Fibroblast of the conjunctiva (primary cell): Measurements from ENCODE around the gene OR2D3.
"Not testable (repeated sequence)": the region's sequence is repeated elsewhere in the genome, so short reads cannot be mapped to it uniquely, and the experiment has no call there.

Experiments
- DNase-seq: peaks from one replicate; pipeline ENCODE4 v3.0.0-alpha.2; 2010; ENCODE audit warnings: low read depth

The OR2D3 gene, protein sequence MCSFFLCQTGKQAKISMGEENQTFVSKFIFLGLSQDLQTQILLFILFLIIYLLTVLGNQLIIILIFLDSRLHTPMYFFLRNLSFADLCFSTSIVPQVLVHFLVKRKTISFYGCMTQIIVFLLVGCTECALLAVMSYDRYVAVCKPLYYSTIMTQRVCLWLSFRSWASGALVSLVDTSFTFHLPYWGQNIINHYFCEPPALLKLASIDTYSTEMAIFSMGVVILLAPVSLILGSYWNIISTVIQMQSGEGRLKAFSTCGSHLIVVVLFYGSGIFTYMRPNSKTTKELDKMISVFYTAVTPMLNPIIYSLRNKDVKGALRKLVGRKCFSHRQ

DNA sequence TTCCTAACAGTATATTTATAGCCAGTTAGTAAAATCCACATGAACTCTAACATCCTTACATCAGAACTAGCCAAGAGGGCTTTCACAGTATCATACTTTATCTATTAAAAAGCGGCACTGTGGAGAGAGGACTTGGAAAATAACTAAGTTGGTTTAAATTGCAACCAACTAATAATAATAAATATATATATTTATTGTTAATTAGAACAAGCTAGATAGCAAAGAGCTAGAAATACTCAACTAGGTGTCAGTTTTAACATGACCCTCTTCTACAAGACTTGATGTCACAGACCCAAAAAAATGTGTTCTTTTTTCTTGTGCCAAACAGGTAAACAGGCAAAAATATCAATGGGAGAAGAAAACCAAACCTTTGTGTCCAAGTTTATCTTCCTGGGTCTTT lies at the start of gene OR2D3:
TSS of gene OR2D3 (plus strand) at position 301 of the 400 bp plus-strand sequence. CDS start at position 301, 0 bp downstream.
- DNase-seq: no peak

DNA sequence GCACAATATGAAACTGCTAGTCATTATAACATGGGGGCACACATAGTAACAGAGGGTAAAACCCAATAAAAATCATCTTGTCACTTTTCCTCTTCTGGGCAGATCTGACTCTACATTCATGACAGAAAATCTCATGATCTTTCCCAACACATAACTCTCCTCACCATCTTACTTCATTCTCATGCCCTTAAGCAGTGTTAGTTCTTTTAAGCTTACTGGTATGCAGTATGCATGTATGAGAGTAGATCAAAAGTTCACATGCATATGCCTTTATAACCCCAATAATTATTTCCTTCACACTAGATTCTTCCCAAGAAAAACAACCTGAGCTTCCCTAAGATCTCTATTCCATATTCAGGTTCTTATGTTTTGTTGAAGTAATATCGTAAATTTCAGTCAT lies 49.5 kb upstream of the OR2D3 start:
- DNase-seq: no peak

DNA sequence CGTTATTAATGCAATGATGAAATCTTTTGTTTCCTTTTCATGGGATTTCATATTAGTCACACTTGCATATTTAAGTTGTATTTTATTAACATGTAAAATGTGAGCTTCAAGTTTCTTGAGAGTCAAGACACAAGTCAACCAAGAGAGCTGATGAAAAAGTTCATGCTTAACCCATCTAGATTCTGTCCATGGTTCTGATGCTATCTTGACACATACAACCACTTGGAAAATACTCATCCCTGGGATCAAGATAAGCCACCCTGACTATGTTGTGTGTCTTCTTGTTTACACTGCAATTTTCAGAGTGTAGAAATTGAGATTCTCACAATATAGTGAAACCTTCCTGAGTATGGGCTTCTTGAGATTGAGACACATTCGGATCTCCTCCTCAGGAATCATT lies 45.0 kb upstream of the OR2D3 start:
- DNase-seq: no peak

DNA sequence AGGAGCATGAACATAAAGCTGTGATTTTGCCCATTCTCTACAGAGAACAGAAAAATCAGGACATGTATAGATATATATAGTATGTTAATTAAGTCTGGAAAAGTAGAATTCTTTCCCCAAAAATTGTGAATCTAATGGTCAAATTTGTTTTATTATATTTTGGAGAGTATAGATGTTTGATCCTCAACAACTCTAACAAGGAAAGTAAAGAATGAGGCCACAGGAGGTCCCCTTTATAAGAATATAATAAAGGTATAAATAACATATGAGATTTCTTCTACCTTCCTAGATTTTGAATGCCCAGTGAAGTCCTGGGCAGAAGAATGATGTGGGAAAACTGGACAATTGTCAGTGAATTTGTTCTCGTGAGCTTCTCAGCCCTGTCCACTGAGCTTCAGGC lies 44.5 kb upstream of the OR2D3 start, which contains the start of gene OR10A4:
TSS of gene OR10A4 (plus strand) at position 301 of the 400 bp plus-strand sequence. CDS start at position 324, 23 bp downstream.
- DNase-seq: no peak

DNA sequence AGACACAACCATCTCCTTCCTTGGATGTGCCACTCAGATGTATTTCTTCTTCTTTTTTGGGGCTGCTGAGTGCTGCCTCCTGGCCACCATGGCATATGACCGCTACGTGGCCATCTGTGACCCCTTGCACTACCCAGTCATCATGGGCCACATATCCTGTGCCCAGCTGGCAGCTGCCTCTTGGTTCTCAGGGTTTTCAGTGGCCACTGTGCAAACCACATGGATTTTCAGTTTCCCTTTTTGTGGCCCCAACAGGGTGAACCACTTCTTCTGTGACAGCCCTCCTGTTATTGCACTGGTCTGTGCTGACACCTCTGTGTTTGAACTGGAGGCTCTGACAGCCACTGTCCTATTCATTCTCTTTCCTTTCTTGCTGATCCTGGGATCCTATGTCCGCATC lies 43.9 kb upstream of the OR2D3 start:
- DNase-seq: no peak

DNA sequence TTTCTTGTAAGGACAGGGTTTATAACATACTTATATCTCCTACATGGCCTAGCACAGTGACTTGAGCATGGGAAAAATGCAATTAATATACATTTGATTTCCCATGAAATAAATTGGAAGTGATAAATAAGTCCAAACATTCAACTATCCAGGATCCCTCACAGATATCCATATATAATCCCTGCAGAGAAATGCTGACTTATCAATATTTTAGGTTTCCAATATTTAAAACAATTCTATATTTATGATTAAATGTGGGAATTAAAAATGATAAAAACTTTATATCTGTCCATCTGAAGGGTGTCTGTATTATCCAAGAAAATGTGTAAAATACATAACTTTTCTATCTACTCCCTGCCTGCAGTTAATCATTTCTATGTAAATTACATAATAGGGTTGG lies 38.1 kb upstream of the OR2D3 start:
- no peak for DNase-seq

DNA sequence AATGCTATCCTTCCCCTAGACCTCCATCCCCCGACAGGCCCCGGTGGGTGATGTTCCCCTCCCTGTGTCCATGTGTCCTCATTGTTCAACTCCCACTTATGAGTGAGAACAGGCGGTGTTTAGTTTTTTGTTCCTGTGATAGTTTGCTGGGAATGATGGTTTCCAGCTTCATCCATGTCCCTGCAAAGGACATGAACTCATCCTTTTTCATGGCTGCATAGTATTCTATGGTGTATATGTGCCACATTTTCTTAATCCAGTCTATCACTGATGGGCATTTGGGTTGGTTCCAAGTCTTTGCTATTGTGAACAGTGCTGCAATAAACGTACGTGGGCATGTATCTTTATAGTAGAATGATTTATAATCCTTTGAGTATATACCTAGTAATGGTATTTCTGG lies 33.1 kb upstream of the OR2D3 start:
- not testable (repeated sequence) for DNase-seq

DNA sequence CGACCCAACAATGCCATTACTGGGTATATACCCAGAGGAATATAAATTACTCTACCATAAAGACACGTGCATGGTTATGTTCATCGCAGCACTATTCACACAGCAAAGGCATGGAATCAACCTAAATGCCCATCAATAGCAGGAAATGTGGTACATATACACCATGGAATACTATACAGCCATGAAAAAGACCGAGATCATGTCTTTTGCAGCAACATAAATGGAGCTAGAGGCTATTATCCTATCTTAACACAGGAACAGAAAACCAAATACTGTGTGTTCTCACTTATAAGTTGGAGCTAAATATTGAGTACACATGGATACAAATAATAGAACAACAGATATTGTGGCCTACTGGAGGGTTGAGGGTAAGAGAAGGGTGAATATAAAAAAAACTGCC lies 32.0 kb upstream of the OR2D3 start:
- DNase-seq: no peak

DNA sequence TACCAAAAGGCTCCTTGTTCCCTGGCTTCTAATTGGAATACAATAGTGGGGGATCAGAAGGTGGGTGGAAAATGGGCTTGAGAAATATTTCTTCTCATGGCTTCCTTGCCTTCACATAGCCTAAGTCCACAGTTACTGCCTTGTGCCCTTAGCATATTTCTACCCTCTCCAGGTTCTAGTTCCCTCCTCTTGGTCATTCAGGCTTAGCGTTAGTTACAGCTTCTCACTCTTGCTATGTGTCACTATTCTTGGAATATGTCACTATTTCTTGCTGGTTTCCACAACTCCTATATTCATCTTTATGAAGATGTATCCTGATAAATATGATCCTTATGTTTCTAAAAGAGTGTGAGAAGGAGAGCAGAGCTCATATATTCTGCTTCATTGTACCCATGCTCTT lies 31.0 kb upstream of the OR2D3 start:
- DNase-seq: no peak

DNA sequence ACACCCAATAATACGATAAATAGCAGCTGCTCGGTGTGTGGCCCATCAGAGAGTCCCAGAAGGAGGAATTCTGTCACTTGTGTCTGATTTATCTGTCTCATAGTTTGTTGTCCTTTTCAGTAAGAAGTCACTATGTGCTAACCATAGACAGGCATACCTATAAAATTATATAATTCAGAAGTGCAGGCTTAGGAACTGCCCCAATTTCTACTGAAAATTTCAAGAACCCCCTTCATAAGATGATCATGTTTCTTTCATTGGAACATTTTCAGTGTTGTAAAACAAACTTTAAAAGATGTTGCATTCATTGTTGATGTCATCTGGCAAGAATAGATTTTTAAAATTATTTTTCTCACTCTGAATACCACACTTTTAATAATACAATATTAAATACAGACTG lies 28.4 kb upstream of the OR2D3 start, which contains the start of gene OR2D2:
TSS of gene OR2D2 (minus strand) at position 101 of the 400 bp plus-strand sequence. CDS start at position 101, 0 bp downstream.
- no peak for DNase-seq

DNA sequence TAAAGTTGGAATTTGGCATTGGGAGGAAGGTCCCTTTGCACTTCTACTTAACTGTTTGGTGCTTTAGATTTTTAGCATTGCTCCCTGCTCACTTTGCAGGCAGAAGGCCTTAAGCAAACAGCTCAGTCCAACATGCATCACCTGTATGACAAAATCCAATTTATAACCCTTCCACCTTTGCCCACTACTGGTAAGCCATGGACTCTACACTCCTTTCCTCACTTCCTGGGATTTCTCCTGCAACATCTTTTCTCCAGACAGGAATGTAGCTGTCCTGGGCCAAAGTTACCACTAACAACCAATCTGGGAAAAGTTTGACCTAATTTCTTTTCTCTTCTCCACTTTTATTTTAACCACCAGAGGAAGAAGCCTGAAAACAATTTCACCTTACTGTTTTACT lies 26.7 kb upstream of the OR2D3 start:
- no peak for DNase-seq

DNA sequence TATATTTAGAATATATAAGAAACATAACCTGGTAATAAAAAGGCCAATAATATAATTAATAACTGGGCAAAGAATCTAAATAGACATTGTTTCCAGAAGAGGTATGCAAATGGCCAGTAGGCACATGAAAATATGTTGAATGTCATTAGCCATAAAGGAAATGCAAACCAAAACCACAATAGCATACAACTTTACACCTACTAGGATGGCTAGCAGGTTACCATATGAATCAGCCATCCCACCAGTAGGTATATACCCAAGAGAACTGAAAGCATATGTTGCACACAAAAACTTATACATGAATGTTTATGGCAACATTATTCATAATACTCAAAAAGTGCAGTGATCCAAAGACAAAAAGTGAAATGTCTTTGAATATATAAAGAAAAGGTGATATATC lies 25.8 kb upstream of the OR2D3 start:
- DNase-seq: no peak

DNA sequence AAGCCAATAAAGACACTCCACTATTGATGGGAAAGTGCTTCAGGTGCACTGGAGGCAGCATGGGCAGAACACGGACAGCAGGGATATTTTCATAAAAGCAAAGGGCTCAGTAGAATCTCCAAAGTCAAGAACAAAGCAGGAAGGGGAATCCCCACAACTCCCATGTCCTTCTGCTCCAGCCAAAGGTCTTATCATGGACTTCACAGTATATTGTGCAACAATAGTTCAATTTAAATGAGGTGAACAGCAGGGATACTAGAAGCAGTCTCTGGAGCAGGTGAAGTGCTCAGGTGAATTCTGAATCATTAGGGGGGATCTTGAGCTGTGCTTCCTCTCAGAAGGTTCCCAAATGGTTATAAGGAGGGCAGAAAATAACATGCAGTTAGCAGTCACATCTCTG lies 21.9 kb upstream of the OR2D3 start:
- DNase-seq: no peak

DNA sequence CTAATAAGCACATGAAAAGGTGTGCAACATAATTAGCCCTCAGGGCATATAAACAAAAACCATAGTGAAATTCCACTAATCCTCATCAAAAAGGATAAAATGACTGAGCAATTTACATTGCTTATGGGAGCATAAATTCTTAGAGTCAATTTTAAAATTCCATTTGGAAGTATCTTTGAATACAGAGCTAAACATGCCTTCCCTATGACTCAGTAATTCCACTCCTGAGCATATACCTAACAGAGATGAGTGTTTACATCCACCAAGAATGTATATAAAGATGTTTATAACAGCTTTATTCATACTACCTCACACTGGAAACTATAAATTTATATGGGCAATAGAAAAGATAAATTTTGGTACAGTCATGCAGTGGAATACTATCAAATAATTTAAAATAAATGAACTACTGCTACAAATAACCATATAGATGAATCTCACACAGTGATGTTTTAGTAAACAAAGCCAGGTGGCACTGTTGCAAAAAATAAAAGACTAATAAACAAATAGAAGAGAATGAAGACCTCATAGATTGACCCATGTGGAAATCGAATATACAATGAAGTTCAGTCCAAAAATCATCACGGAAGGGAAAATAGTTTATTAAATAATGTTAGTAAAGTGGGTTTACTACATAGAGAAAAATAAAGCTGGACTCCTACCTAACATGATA lies 20.3 kb upstream of the OR2D3 start:
- DNase-seq: no peak

DNA sequence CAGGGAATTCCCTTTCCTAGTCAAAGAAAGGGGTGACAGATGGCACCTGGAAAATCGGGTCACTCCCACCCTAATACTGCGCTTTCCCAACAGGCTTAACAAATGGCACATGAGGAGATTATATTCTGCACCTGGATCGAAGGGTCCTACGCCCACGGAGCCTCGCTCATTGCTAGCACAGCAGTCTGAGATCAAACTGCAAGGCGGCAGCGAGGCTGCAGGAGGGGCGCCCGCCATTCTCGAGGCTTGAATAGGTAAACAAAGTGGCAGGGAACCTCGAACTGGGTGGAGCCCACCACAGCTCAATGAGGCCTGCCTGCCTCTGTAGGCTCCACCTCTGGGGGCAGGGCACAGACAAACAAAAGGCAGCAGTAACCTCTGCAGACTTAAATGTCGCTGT lies 16.0 kb upstream of the OR2D3 start:
- not testable (repeated sequence) for DNase-seq

DNA sequence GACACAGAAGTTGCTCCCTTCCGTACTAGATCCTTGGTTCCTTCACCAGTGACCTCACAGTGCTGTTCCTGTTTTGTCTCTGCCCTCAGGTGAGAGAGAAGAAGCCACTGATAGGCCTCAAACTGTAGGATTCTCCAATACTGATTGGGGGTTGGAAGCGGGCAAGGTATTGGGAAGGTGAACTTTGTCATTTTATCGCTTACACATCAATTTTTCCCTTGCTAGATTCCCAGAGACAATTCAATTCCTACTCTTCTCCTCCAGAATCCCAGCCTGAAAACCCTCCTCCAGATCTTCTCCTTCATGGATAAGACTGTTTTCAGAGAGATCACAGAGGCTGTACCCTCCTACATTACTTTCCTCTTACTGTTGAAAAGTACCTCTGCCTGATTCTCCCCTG lies 9.4 kb upstream of the OR2D3 start:
- DNase-seq: no peak

DNA sequence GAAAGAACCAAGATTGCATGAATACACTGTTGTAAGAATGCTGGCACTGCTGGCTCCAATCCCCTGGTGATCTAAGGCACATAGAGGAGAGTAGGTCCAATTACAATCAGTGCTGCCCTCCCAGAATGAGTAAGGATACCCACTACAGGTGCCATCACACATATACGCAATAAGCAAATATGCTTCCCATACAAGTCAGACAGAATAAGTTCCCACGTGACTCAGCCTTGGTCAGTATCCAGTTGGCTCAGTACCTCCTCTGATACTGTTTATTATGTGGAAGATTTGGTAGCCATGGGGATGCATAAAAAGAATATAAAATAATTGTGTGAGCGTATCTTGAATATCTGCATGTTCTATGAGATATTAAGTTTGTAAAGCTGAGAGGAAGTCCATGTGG lies 8.9 kb upstream of the OR2D3 start:
- no peak for DNase-seq

DNA sequence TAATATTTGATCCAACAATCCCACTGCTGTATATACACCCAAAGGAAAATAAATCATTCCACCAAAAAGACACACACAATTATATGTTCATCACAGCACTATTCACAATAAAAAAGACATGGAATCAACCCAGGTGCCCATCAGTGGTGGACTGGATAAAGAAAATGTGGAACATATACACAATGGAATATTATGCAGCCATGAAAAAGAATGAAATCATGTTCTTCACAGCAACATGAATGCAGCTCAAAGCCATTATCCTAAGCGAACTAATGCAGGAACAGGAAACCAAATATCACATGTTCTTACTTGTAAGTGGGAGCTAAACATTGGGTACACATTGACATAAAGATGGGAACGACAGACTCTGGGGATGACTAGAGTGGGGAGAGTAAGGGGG lies 1.1 kb upstream of the OR2D3 start:
- DNase-seq: no peak

DNA sequence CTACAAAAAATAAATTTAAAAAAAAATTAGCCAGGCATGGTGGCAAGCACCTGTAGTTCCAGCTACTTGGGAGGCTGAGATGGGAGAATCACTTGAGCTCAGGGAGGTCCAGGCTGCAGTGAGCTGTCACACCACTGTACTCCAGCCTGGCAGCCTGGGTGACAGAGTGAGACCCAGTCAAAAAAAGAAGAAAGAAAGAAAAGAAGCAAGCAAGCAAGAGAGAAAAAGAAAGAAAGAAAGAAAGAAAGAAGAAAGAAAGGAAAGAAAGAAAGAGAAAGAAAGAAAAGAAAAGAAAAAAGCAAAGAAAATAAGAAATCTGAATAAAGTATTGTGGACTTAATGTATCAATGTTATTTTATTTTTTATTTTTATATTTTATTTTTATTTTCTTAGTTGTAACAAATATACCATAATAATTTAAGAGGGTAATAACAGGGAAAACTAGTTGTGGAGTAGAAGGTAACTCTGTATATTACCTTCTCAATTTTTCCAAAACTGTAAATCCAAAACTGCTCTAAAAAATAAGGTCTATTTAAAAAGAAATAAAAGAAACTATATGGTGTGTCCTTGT lies 4.3 kb downstream of the OR2D3 start:
- DNase-seq: no peak

DNA sequence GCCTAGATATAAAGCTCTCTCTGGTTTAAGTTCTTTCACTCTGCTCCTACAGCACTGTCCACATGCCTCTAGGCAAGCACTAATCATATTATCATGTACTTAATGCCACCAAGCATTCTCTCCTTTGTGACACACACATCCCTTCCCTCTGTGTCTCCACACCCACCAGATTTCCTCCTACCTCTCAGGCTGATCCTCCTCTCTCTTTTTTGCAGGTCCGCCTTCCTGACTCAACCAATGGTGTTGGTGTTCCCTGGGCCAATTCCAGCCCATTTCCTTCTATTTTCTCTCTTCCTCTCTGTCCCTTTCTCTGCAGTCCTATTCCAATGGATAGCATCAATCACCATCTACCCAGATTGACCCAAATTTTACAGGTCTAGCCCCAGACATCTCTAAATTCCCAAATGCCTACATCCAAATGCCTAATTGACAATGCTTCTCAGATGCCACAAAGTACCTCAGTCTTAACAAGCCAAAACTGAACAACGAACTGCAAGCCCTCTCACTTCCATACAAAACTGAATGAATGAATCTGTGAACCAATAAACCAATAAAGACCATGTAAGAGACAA lies 4.9 kb downstream of the OR2D3 start:
- no peak for DNase-seq

DNA sequence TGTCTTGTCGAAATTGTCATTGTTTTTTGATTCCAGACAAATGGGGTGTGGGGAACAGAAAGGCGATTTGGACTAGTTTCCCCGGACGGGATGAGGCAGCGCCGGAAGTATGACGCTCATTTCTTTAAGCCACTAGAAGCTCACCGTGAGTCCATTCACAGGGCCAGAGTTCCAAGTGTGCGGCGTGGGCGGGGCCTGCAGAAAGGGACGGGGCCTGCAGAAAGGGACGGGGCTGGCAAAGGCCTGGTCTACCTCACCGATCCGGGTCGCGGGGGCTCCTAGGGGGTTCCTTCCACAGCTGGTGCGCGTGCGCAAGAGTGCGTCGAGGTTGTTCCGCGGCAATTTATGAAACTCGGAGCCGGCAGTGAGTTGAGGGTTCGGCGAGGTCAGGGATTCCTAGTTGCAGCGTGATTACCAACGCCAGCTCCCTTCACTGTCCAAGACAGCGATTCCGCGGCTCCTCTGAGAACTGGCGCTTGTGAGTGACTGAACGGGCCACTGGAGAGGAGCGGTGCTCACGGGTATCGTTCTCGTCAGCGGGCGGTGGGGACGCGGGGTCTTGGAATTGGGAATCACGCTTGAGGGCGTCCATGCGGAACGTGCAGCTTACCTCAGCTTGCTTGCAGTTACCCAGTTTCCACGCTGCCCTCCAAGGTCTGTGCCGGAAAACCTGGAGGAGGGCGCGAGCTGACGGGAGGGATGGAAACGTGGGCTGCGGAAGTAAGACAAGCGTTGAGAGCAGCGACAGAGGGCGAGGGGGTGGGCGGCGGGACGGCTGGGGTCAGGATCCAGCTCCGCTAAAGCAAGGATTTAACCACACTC lies 5.6 kb downstream of the OR2D3 start, which contains the start of gene ZNF215:
TSS of gene ZNF215 (plus strand) at position 219 of the 822 bp plus-strand sequence. CDS start 5,847 bp downstream, outside the sequence.
- peak; percentile 71 for DNase-seq
